K562 (cell line): ENCODE results near the gene ZNF665. TPM values are rescaled to one million over a fixed set of nuclear protein-coding genes. Genes with fewer than 3 reads are reported as not detected.

Source experiments
- BRF1 ChIP-seq: IDR thresholded peaks from 3 replicates; pipeline ENCODE4 v1.6.1; 2011; ENCODE audit warnings: borderline replicate concordance, mild to moderate bottlenecking; ENCODE audit not compliant: insufficient read length; ENCODE audit errors: extremely low read depth
- EHMT2 ChIP-seq: fragments of 450-650 bp; IDR thresholded peaks from 2 replicates; pipeline ENCODE4 v1.6.1; 2018; ENCODE audit warnings: antibody characterized with exemption
- HDAC1 ChIP-seq, 2 experiments: fragments of 450-650 bp; IDR thresholded peaks; 2 replicates each; pipeline ENCODE4 v1.6.1; 2016 to 2017; ENCODE audit warnings: inconsistent platforms in 1 of 2, mild to moderate bottlenecking in 1 of 2, moderate library complexity in 1 of 2
- KLF16 ChIP-seq: IDR thresholded peaks from 2 replicates; pipeline ENCODE4 v1.6.1; 2016; ENCODE audit warnings: antibody characterized with exemption
- NR4A1 ChIP-seq, 2 experiments: fragments of 250-450 bp in 1 of 2; fragments of 450-650 bp in 1 of 2; sonication (Bioruptor Pico) in 1 of 2; IDR thresholded peaks; 2 replicates each; pipeline versions ENCODE4 v1.4.0 to v1.6.1; 2016 to 2020; ENCODE audit warnings: mild to moderate bottlenecking in 2 of 2, missing compliant biosample characterization in 1 of 2, missing genetic modification characterization in 1 of 2, moderate library complexity in 1 of 2
- SREBF1 ChIP-seq: fragments of 150-350 bp; IDR thresholded peaks from 2 replicates; pipeline ENCODE4 v1.6.1; 2014; ENCODE audit warnings: antibody characterized with exemption, low read depth, low read length, borderline replicate concordance
- ZBTB12 ChIP-seq: fragments of 250-450 bp; sonication (Bioruptor Pico); IDR thresholded peaks from 2 replicates; pipeline ENCODE4 v1.4.0; 2020
- ZNF274 ChIP-seq: IDR thresholded peaks from 2 replicates; pipeline ENCODE4 v1.6.1; 2011; ENCODE audit warnings: low read depth, mild to moderate bottlenecking, low read length, moderate library complexity, borderline replicate concordance
- ZNF318 ChIP-seq, 2 experiments: fragments of 450-650 bp; IDR thresholded peaks; 2 replicates each; pipeline ENCODE4 v1.6.1; 2016; ENCODE audit warnings: mild to moderate bottlenecking in 2 of 2, borderline replicate concordance in 1 of 2, low read depth in 1 of 2, moderate library complexity in 1 of 2
- ZNF785 ChIP-seq: fragments of 250-450 bp; sonication (Bioruptor Pico); IDR thresholded peaks from 2 replicates; pipeline ENCODE4 v1.4.0; 2020; ENCODE audit warnings: mild to moderate bottlenecking
- polyA plus RNA-seq, 8 experiments: library from polyadenylated mRNA; depleted of rRNA in 4 of 8; stranded (reverse) in 5 of 8; unstranded in 3 of 8; fragments of >200 nt; fragmentation: Nextera tagmentation in 2 of 8; fragmentation: Illumina TruSeq in 1 of 8; extraction: Ambion mirVana in 2 of 8; extraction: Trizol in 1 of 8; gene quantifications; 2 replicates each; pipeline versions ENCODE4 v1.2.1 to v1.2.3, GENCODE V29; 2011 to 2014; ENCODE audit warnings: inconsistent platforms in 1 of 8, missing spikeins in 1 of 8
- total RNA-seq, 7 experiments: library from RNA; depleted of rRNA in 6 of 7; stranded (reverse); fragments of >200 nt in 6 of 7; fragmentation: Illumina TruSeq in 2 of 7; extraction: Trizol in 2 of 7; gene quantifications; 2 replicates each; pipeline versions ENCODE4 v1.2.1 to v1.2.3, GENCODE V29; 2011 to 2021; ENCODE audit warnings: low replicate concordance in 1 of 7
- TF ChIP-seq, protein P1 (sequence below): fragments of 200-400 bp; formaldehyde crosslinking; IDR thresholded peaks from 2 replicates; pipeline ENCODE4 v1.6.1; 2017; ENCODE audit warnings: mild to moderate bottlenecking, low read depth, low read length, moderate library complexity
- TF ChIP-seq, protein P2 (sequence below), 2 experiments: IDR thresholded peaks in 1 of 2; conservative IDR thresholded peaks in 1 of 2; 2 replicates each; pipeline ENCODE4 v1.6.1; 2016; ENCODE audit warnings: low read depth in 2 of 2, mild to moderate bottlenecking in 1 of 2, missing compliant biosample characterization in 1 of 2, missing genetic modification characterization in 1 of 2, moderate library complexity in 1 of 2

The ZNF665 gene
- total and polyA plus RNA-seq, 9 of the 15 experiments (the other 6 are each of a cell fraction or from before 2014, with no cell fraction given), result 1.9 to 7.6 (median 2.8) TPM

DNA sequence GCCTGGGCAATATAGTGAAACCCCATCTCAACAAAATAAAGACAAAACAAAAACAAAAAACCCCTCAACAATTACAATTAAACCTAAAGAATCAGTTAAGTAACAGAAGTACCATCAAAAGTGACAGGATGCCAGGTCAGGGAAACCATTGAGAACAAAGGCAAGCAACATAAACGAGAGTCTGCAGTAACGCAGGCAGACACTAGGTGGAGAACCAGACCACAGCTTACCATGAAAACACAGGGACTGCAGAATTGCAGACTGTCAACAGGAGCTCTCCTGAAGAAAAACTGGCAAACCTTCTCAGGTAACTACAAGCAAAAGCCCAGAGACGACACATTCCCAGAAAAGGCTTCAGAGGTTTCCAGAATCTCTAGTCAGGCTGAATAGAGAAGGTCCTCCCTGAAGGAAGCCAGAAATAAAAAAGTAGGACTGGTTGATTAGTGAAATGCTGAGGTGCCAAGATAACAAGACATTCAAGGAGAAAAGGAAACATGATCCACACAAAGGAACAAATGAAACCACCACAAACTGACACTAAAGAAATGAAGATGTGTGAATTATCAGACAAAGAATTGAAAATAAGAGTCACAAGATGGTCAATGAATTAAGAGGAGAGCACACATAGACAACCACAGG, 2.2 kb upstream of the ZNF665 start (continued):
- TF ChIP-seq ZNF318 (IDR thresholded peaks at IDR 0.05; ENCODE audit: borderline replicate concordance in 1 of 2, low read depth in 1 of 2), result no peak
- TF ChIP-seq SREBF1, result no peak
- TF ChIP-seq EHMT2, result no peak
- TF ChIP-seq ZNF274, result no peak
- no peak for TF ChIP-seq ZBTB12 (CRISPR knock-in tag)
- no peak for TF ChIP-seq BRF1
- no peak for TF ChIP-seq NR4A1 (CRISPR knock-in tag; IDR thresholded peaks at IDR 0.05)
- no peak for TF ChIP-seq NR4A1 (tag; IDR thresholded peaks at IDR 0.05)
- TF ChIP-seq, protein P1, sequence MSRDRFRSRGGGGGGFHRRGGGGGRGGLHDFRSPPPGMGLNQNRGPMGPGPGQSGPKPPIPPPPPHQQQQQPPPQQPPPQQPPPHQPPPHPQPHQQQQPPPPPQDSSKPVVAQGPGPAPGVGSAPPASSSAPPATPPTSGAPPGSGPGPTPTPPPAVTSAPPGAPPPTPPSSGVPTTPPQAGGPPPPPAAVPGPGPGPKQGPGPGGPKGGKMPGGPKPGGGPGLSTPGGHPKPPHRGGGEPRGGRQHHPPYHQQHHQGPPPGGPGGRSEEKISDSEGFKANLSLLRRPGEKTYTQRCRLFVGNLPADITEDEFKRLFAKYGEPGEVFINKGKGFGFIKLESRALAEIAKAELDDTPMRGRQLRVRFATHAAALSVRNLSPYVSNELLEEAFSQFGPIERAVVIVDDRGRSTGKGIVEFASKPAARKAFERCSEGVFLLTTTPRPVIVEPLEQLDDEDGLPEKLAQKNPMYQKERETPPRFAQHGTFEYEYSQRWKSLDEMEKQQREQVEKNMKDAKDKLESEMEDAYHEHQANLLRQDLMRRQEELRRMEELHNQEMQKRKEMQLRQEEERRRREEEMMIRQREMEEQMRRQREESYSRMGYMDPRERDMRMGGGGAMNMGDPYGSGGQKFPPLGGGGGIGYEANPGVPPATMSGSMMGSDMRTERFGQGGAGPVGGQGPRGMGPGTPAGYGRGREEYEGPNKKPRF, result no peak
- TF ChIP-seq ZNF785 (CRISPR knock-in tag), result no peak
- TF ChIP-seq HDAC1 (IDR thresholded peaks at IDR 0.05), result no peak
- no peak for TF ChIP-seq KLF16
- TF ChIP-seq, protein P2, sequence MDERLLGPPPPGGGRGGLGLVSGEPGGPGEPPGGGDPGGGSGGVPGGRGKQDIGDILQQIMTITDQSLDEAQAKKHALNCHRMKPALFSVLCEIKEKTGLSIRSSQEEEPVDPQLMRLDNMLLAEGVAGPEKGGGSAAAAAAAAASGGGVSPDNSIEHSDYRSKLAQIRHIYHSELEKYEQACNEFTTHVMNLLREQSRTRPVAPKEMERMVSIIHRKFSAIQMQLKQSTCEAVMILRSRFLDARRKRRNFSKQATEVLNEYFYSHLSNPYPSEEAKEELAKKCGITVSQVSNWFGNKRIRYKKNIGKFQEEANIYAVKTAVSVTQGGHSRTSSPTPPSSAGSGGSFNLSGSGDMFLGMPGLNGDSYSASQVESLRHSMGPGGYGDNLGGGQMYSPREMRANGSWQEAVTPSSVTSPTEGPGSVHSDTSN (CRISPR knock-in tag; IDR thresholded peaks at IDR 0.05; ENCODE audit: low read depth), result no peak
- TF ChIP-seq, protein P2 (tag; conservative IDR thresholded peaks at IDR 0.05; ENCODE audit: low read depth), result no peak
